AG04449 (cell line): Measurements from ENCODE around the gene CLK2.
A peak's percentile ranks its signal among the peaks of the same experiment; 100 is the strongest.

Source experiments
- CTCF ChIA-PET: fragments of 350-600 bp; formaldehyde crosslinking; extraction: SDS; loops from one replicate; lab custom pipeline; 2021; ENCODE audit warnings: antibody characterized with exemption; lab: Yijun Ruan, JAX
- POLR2A ChIA-PET: fragments of 400-600, 350-600 bp; formaldehyde crosslinking; extraction: SDS; loops from one replicate; lab custom pipeline; 2020; ENCODE audit warnings: antibody characterized with exemption, inconsistent platforms; lab: Yijun Ruan, JAX
- DNase-seq: peaks from one replicate; pipeline ENCODE4 v3.0.0-alpha.2; 2010; ENCODE audit warnings: low read depth, low spot score
- H3K4me3 ChIP-seq: 2 replicates; pipeline ENCODE4 v1.5.1; 2011; ENCODE audit warnings: low read depth, mild to moderate bottlenecking, control low read depth, low read length
- TF ChIP-seq, protein P1 (sequence below): IDR thresholded peaks from one replicate; pipeline ENCODE4 v1.5.1; 2011; ENCODE audit warnings: mild to moderate bottlenecking, moderate library complexity, low read length, control low read depth, inconsistent platforms; ENCODE audit not compliant: insufficient read depth; ENCODE audit errors: missing control alignments

The CLK2 gene

DNA sequence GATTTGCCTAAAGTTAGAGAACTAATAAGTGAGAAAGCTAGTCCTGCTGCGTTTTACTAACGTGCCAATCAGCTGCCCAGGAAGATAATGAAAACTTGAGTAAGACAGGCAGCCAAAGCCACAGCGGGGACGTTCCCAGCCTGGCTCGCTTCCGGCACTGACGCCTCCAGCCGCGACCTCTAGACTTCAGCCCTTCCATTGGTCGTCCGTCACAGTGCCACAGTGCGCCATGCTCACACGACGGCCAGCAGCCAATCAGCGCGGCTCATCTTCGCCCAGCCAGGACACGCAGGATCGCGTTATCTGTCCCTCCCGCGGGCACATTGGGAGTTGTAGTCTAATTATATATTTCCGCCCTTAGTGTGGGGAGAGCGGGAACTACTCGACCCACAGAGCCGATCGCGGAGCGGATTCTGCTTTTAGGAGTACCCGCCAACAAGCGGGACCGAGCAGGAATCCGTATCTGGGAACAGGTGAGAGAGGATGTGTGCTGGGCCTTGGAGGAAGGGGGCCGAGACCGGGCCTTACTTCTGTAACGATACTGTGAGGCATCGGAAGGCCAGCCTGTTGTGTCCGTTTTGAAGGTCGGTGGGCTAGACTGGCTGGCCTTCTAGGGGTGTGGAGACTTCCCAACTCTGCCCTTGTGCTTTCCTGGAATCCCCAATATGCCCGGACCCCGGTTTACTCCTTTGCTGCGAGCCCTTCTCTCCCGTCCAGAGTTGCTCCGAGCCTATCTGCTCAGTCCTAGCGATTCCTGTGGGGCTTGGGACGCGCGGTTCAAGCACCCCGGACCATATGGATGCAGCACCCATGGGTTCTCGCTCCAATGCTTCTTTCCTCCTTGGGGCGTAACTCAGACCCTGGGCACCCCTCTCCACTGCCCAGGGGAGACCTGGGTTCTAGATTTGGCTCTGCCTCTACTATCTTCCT, 35.5 kb upstream of the CLK2 start, which contains the start of gene FDPS:
Gene FDPS, plus strand, starts transcription at position 374 of the 930 bp plus-strand sequence. CDS start 924 bp downstream, outside the sequence.
- ChIA-PET POLR2A (interaction anchor here (1.1 kb wide), 1 partner anchor 15 kb away, joined by 9 read pairs; no protein-coding TSS in a partner anchor), CTCF (interaction anchor here (0.8 to 5.6 kb wide), 13 partner anchors 13 to 102 kb away, joined by 3 to 101 read pairs (median 4); partner anchors contain the start of genes CLK2, HCN3 and THBS3)
- TF ChIP-seq, protein P1, sequence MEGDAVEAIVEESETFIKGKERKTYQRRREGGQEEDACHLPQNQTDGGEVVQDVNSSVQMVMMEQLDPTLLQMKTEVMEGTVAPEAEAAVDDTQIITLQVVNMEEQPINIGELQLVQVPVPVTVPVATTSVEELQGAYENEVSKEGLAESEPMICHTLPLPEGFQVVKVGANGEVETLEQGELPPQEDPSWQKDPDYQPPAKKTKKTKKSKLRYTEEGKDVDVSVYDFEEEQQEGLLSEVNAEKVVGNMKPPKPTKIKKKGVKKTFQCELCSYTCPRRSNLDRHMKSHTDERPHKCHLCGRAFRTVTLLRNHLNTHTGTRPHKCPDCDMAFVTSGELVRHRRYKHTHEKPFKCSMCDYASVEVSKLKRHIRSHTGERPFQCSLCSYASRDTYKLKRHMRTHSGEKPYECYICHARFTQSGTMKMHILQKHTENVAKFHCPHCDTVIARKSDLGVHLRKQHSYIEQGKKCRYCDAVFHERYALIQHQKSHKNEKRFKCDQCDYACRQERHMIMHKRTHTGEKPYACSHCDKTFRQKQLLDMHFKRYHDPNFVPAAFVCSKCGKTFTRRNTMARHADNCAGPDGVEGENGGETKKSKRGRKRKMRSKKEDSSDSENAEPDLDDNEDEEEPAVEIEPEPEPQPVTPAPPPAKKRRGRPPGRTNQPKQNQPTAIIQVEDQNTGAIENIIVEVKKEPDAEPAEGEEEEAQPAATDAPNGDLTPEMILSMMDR = no peak

DNA sequence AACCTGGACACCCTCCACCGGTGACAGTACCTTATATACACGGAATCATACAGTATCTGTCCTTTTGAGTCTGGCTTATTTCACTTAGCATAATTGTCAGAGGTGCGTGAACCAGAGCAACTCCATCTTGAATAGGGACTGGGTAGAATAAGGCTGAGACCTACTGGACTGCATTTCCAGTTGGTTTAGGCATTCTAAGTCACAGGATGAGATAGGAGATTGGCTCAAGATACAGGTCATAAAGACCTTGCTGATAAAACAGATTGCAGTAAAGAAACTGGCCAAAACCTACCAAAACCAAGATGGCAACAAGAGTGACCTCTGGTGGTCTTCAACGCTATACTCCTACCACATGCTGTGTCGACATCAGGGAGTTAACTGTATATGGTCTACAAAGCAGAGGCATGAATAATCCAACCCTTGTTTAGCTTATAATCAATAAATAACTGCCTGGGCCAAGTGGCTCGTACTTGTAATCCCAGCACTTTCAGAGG, 34.0 kb upstream of the CLK2 start:
- DNase-seq = no peak
- TF ChIP-seq, protein P1 = peak; percentile 18
- no peak overlapping the region for H3K4me3 ChIP-seq
- CTCF ChIA-PET = interaction anchor here (0.7 to 5.6 kb wide), 15 partner anchors 13 to 134 kb away, joined by 3 to 101 read pairs (median 4); partner anchors contain the start of genes CLK2, HCN3, KRTCAP2 and RUSC1
- POLR2A ChIA-PET = interaction anchor here (0.6 kb wide), 1 partner anchor 267 kb away, joined by 3 read pairs; no protein-coding TSS in a partner anchor

More for the DNA sequence above, 35.5 kb upstream of the CLK2 start, which contains the start of gene FDPS:
- DNase-seq = peak; percentile 94
- peak within 1 kb of the TSS; percentile 84 for H3K4me3 ChIP-seq

GRCh38 chr1:155305881-155306391, 32.6 kb upstream of the CLK2 start:
- no peak overlapping the region for H3K4me3 ChIP-seq
- no peak for DNase-seq
- ChIA-PET CTCF (interaction anchor here (1.1 to 5.6 kb wide), 4 partner anchors 27 to 56 kb away, joined by 3 to 101 read pairs (median 26); partner anchors contain the start of genes ENTREP3 and HCN3), POLR2A (no interaction called here)
- TF ChIP-seq, protein P1 = no peak

GRCh38 chr1:155304558-155305063, 31.3 kb upstream of the CLK2 start:
- ChIA-PET CTCF (interaction anchor here (1.0 to 5.6 kb wide), 4 partner anchors 18 to 54 kb away, joined by 3 to 101 read pairs (median 17); no protein-coding TSS in a partner anchor), POLR2A (no interaction called here)
- no peak overlapping the region for H3K4me3 ChIP-seq
- TF ChIP-seq, protein P1 = no peak
- DNase-seq = no peak

DNA sequence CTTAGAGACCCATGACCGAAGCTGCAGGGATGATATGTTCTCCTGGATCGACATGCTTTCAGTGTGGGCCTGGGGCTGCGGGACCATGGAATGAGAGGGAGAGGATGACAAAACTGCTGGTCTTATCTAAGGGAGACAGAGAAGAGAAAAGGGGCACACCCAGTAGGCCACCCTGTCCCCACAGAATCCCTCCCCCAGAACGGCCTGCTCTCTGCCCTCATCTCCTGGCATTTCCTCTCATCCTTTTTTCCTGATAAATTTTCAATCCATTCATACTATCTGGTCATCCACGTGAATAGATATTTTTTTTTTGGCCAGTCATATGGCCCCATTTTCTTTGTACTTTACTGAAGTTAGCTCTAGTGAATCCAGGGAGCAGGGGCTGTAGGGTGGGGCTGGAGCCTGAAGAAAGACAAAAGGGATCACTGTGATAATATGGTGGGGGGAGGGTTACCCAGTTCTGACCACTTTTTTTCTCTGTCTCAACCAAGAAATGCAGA, 28.1 kb upstream of the CLK2 start, which contains the start of gene PKLR:
Gene PKLR, minus strand, starts transcription at position 97 of the 500 bp plus-strand sequence. Its CDS starts 43 bp downstream, at position 54.
- TF ChIP-seq, protein P1 = no peak
- ChIA-PET CTCF (interaction anchor here (0.9 to 1.5 kb wide), 2 partner anchors 22 to 50 kb away, joined by 3 to 6 read pairs; no protein-coding TSS in a partner anchor), POLR2A (no interaction called here)
- H3K4me3 ChIP-seq = no peak within 1 kb of the TSS
- DNase-seq = no peak
